Thyroid gland (tissue), 4 donors: ENCODE results near the gene ST7.

Source experiments
- POLR2A ChIP-seq, 2 donors: fragments of 450-650 bp; IDR thresholded peaks; one replicate each; pipeline ENCODE4 v1.6.1; 2017; ENCODE audit warnings: antibody characterized with exemption in 2 of 2, mild to moderate bottlenecking in 2 of 2, moderate library complexity in 1 of 2
- TF ChIP-seq, protein P1 (sequence below), 6 experiments: fragments of 200-600 bp in 3 of 6; fragments of 450-650 bp in 3 of 6; sonication (generic) in 3 of 6; IDR thresholded peaks; one replicate each; pipeline ENCODE4 v1.5.1; 2016 to 2019; ENCODE audit warnings: antibody characterized with exemption in 6 of 6, mild to moderate bottlenecking in 2 of 6, inconsistent platforms in 1 of 6, moderate library complexity in 1 of 6

DNA sequence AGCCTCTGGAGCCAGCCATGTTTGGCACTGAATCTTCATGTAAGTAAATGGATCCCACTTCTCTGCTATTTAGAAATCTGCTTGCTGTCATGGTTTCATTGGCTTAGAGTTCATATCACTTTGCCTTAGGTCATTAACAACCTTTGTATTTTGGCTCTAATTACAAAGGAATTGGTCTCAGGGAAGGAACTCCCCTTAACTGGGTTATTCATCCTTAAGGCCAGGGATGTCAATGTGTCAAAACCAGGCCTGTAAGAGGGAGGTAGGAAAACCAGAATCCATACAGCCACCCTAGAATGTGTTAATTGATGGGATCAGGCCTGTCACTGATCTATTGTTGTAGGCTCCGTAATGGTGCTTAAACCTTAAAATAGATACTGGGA, 67.3 kb downstream of the ST7 start:
- TF ChIP-seq, protein P1, sequence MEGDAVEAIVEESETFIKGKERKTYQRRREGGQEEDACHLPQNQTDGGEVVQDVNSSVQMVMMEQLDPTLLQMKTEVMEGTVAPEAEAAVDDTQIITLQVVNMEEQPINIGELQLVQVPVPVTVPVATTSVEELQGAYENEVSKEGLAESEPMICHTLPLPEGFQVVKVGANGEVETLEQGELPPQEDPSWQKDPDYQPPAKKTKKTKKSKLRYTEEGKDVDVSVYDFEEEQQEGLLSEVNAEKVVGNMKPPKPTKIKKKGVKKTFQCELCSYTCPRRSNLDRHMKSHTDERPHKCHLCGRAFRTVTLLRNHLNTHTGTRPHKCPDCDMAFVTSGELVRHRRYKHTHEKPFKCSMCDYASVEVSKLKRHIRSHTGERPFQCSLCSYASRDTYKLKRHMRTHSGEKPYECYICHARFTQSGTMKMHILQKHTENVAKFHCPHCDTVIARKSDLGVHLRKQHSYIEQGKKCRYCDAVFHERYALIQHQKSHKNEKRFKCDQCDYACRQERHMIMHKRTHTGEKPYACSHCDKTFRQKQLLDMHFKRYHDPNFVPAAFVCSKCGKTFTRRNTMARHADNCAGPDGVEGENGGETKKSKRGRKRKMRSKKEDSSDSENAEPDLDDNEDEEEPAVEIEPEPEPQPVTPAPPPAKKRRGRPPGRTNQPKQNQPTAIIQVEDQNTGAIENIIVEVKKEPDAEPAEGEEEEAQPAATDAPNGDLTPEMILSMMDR (IDR thresholded peaks at IDR 0.05) = no peak
- TF ChIP-seq POLR2A (IDR thresholded peaks at IDR 0.05) = no peak
